NT2/D1 (cell line): ENCODE measurements around the gene FKBP11.

Source experiments
- SUZ12 ChIP-seq: IDR thresholded peaks from 2 replicates; pipeline ENCODE4 v1.6.1; 2011; ENCODE audit not compliant: insufficient read length, insufficient read depth; ENCODE audit errors: extremely low read depth
- YY1 ChIP-seq: IDR thresholded peaks from 2 replicates; pipeline ENCODE4 v1.6.1; 2011; ENCODE audit not compliant: insufficient read length, insufficient read depth
- ZNF274 ChIP-seq: IDR thresholded peaks from 2 replicates; pipeline ENCODE4 v1.6.1; 2011; ENCODE audit warnings: mild to moderate bottlenecking, low read depth, low read length

GRCh38 chr12:48923117-48923516 is 2.2 kb downstream of the FKBP11 start:
- TF ChIP-seq ZNF274 (no peak), YY1 (no peak), SUZ12 (no peak)
